IPS DF 6.9 (cell line): Measurements from ENCODE around the gene NFATC3.

ENCODE experiments used
- DNase-seq: peaks from one replicate; pipeline ENCODE4 v3.0.0-alpha.2; 2013; ENCODE audit warnings: low read depth, low spot score
- H3K27ac ChIP-seq: one replicate; pipeline ENCODE4 v1.5.1; 2013; ENCODE audit warnings: low read length, control low read depth
- H3K27me3 ChIP-seq: 2 replicates; pipeline ENCODE4 v1.6.1; 2013; ENCODE audit warnings: mild to moderate bottlenecking, low read length; ENCODE audit not compliant: control insufficient read depth, insufficient read depth
- H3K36me3 ChIP-seq: 2 replicates; pipeline ENCODE4 v1.6.1; 2013; ENCODE audit warnings: low read length; ENCODE audit not compliant: control insufficient read depth, insufficient read depth
- H3K4me1 ChIP-seq: 2 replicates; pipeline ENCODE4 v1.6.1; 2013; ENCODE audit warnings: low read length; ENCODE audit not compliant: control insufficient read depth, insufficient read depth
- H3K4me3 ChIP-seq: 2 replicates; pipeline ENCODE4 v1.5.1; 2013; ENCODE audit warnings: mild to moderate bottlenecking, low read length
- H3K9me3 ChIP-seq: 2 replicates; pipeline ENCODE4 v1.6.1; 2013; ENCODE audit warnings: low read length, inconsistent platforms; ENCODE audit not compliant: control insufficient read depth, insufficient read depth
- WGBS: extraction: QIAGEN DNeasy Blood & Tissue Kit; methylation state at CpG from one replicate; pipeline ENCODE4 v1.1.7; 2013; ENCODE audit warnings: mixed read lengths, missing lambda C conversion rate; ENCODE audit not compliant: insufficient read length, insufficient coverage; 5-methylcytosine and 5-hydroxymethylcytosine counted together

Gene NFATC3

DNA sequence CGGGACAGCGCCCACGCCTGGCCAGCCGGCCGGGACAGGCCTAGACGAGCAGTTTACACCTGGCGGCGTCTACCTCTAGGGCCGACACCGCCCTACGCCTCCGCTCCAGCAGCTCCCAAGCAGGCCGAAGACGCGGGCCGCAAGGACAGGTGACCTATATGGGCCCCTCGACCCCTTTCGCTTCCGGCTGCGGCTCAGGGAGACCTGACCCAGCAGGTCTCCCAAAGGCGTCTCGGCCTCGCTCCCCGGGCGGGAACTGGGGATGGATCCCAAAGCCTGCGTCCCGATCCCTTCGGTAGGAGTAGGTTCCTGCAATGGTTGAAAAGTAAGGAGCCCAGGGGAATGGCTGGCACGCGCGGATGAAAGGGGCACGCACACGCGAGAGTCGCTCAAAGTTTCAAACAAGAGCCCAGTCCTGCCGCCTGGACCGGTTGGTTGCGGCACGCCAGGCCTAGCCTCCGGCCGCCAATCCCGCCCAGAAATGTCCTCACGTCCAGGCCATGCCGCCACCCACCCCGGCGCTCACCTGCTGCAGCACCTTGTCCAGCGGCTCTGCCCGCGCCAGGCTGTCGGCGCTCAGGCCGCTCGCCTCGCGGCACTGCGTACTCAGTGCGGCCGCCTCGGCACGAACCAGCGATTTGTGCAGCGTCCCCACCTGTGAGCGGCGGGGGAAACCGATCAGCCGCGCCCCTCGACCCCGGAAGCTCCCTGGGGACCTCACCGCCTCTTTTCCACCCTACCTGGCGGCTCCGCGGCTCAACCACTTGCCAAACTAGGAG lies 150.1 kb downstream of the NFATC3 start:
- no peak for DNase-seq
- H3K4me1 ChIP-seq = peaks cover 6% of the 10 kb centered on the region
- no peak overlapping the region for H3K27ac ChIP-seq
- H3K9me3 ChIP-seq = no peaks in the 10 kb centered on the region
- H3K4me3 ChIP-seq = peak overlapping the region; percentile 77
- WGBS = no CpG with 5 or more reads among the region's 73 CpGs
- peaks cover 26% of the 10 kb centered on the region for H3K36me3 ChIP-seq
- H3K27me3 ChIP-seq = no peaks in the 10 kb centered on the region

DNA sequence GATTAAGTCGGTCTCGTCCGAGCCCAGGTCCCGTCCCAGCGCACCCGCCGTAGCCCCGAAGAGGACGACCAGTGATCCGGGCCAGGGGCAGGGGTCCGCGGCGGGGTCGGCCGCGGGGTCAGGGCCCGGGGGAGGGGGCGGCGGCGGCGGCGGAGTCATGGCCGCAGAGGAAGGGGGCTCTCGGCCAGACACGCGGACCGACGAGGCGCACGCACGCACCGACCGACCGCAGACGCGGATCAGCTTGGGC lies 150.6 kb downstream of the NFATC3 start, which contains the start of gene ESRP2:
Gene ESRP2, minus strand, starts transcription at position 241 of the 250 bp plus-strand sequence. Its CDS starts 82 bp downstream, at position 159.
- DNase-seq = no peak
- H3K27ac ChIP-seq = peak within 1 kb of the TSS; percentile 7
- no CpG with 5 or more reads among the region's 36 CpGs for WGBS

DNA sequence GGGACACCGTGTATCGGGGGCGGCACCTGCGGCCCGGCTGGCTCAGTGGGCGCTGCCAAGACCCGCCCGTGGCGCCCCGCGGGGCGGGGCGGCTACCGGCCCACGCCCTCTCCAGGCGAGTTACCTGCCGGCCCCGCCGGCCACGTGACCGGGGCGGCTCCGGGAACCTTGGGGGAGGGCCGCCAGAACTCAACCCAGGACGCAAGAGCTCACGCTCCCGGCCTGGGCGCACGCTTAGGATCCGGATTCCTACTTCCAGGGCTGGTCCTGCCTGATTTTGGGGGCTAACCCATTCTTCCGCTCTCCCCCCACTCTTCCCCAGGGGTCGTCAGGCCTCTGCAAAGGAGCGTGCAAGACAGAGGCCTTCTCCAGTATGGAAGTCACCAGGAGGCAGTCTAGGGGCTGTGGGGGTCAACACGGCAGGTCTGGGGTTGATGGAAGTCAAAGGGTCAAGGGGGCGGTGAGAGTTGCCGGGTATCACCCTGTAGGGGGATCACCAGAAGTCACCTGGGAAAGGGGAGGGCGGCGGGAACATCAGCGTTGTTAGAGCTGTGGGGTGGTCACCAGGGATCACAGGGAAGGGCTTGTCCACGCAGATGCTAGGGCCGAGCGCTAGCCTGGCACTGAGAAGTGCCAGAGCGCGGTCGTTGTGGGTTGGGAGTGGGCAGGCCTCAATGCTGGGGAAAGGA lies 151.1 kb downstream of the NFATC3 start:
- DNase-seq = no peak
- Histone ChIP-seq H3K4me1 (peaks cover 6% of the 10 kb centered on the region), H3K27me3 (no peaks in the 10 kb centered on the region), H3K9me3 (no peaks in the 10 kb centered on the region), H3K36me3 (peaks cover 16% of the 10 kb centered on the region), H3K4me3 (peak overlapping the region; percentile 77), H3K27ac (peak overlapping the region; percentile 7)
- WGBS = no CpG with 5 or more reads among the region's 45 CpGs

More for the DNA sequence above, 150.6 kb downstream of the NFATC3 start, which contains the start of gene ESRP2:
- no peaks in the 10 kb centered on the region for H3K27me3 ChIP-seq
- peak within 1 kb of the TSS; percentile 77 for H3K4me3 ChIP-seq
- H3K36me3 ChIP-seq = peaks cover 21% of the 10 kb centered on the region
- H3K4me1 ChIP-seq = peaks cover 6% of the 10 kb centered on the region
- H3K9me3 ChIP-seq = no peaks in the 10 kb centered on the region

DNA sequence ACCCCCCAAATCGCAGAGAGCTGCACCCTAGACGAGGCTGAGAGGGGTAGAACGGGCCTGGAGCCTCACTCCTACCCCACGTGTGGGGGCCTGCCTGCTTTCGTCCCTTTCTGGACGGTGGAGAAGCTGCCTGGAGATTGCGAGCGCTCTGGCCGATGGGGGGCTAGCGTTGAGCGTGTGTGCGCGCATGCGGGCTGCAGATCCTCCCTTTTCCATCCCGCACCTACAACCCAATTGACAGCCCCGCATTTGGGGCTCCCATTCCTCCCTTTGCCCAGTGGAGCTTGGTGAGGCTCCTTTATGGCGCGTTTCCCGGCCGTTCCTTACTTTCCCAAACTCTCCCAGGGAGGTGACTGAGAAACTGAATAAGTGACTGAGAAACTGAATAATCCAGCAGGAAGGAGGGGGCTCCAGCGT lies 151.7 kb downstream of the NFATC3 start:
- WGBS = no CpG with 5 or more reads among the region's 21 CpGs
- Histone ChIP-seq H3K4me1 (peaks cover 6% of the 10 kb centered on the region), H3K4me3 (peak overlapping the region; percentile 77), H3K9me3 (no peaks in the 10 kb centered on the region), H3K36me3 (peaks cover 10% of the 10 kb centered on the region), H3K27me3 (no peaks in the 10 kb centered on the region), H3K27ac (peak overlapping the region; percentile 7)
- no peak for DNase-seq

DNA sequence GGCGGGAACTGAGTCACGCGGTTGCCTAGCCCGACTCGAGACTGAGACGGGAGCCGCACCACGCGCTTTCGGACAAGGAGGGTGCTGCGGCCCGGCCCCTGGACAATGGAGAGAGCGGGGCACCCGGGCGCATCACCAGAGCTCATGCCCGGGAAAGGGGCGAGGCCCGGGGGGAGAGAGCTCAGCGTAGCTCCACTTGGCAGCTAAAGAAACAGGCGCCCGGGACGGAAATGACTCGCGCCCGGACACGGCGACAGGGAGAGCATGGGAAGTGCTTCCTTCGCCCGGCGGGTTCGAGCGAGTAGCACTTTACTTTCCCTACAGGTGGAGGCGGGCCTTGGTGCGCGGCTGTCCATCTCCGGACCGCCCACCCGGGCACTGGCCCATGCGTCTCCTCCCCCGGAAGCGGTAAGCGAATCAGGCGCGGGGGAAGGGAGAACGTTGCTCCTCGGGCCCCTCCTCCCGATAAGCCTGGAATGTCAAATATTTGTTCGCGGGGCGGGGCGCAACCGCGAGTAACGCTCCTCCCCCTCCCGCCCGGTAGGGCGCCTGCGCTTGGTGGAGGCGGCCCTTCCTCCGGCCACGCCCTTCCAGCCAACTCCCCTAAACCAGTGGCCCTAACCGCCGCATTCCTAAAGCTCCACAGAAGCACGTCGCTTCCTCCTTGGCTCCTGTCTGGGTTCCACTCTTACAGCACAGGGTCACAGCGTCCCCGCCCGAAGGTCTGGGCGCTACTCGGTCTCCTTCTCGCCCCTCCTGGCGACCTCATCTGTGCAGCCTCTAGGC lies 152.3 kb downstream of the NFATC3 start:
- Histone ChIP-seq H3K4me3 (peak overlapping the region; percentile 77; the same call in 1 of the 2 replicates), H3K9me3 (no peaks in the 10 kb centered on the region), H3K36me3 (peaks cover 5% of the 10 kb centered on the region), H3K27ac (peak overlapping the region; percentile 7), H3K4me1 (peaks cover 6% of the 10 kb centered on the region), H3K27me3 (no peaks in the 10 kb centered on the region)
- no peak for DNase-seq
- WGBS = no CpG with 5 or more reads among the region's 72 CpGs

DNA sequence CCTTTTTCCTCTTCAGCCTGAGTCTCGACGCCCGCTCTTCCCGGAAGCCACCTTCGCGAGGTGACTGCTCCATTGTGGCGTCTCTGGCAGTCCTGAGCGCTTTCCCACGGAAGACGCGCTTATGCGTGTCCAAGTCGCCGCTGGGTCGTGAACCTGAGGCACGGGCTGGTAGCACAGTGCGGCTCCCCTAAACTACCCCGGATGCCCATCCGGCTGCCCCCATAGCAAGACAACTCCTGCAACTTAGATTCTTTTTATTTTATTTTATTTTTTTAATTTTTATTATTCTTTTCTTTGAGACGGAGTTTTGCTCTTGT lies 152.8 kb downstream of the NFATC3 start:
- WGBS = no CpG with 5 or more reads among the region's 20 CpGs
- H3K4me3 ChIP-seq = peak overlapping the region; percentile 24; the same call in 1 of the 2 replicates
- H3K9me3 ChIP-seq = no peaks in the 10 kb centered on the region
- DNase-seq = no peak
- H3K36me3 ChIP-seq = 0 out of 2 replicates have a peak, but pooled peaks cover 4% of the 10 kb centered on the region
- H3K27me3 ChIP-seq = no peaks in the 10 kb centered on the region
- H3K27ac ChIP-seq = no peak overlapping the region
- H3K4me1 ChIP-seq = peaks cover 6% of the 10 kb centered on the region

DNA sequence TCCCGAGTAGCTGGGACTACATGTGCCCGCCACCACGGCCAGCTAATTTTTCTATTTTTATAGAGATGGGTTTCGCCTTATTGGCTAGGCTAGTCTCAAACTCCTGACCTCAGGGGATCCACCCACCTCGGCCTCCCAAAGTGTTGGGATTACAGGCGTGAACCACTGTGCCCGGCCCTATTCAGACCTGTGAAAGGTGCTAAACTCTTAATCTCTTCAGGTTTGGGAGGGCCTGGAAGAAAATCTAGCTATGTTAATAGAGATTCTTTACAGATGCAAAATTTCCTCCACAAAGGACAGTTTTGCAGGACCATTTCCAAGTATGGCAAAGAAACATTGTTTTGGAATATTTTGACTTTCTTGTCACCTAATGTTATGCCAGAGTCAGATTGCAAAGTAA lies 156.9 kb downstream of the NFATC3 start:
- no peak for DNase-seq
- Histone ChIP-seq H3K4me3 (no peak overlapping the region), H3K4me1 (no peaks in the 10 kb centered on the region), H3K27ac (no peak overlapping the region), H3K9me3 (no peaks in the 10 kb centered on the region), H3K27me3 (no peaks in the 10 kb centered on the region), H3K36me3 (no peaks in the 10 kb centered on the region)
- no CpG with 5 or more reads among the region's 7 CpGs for WGBS

DNA sequence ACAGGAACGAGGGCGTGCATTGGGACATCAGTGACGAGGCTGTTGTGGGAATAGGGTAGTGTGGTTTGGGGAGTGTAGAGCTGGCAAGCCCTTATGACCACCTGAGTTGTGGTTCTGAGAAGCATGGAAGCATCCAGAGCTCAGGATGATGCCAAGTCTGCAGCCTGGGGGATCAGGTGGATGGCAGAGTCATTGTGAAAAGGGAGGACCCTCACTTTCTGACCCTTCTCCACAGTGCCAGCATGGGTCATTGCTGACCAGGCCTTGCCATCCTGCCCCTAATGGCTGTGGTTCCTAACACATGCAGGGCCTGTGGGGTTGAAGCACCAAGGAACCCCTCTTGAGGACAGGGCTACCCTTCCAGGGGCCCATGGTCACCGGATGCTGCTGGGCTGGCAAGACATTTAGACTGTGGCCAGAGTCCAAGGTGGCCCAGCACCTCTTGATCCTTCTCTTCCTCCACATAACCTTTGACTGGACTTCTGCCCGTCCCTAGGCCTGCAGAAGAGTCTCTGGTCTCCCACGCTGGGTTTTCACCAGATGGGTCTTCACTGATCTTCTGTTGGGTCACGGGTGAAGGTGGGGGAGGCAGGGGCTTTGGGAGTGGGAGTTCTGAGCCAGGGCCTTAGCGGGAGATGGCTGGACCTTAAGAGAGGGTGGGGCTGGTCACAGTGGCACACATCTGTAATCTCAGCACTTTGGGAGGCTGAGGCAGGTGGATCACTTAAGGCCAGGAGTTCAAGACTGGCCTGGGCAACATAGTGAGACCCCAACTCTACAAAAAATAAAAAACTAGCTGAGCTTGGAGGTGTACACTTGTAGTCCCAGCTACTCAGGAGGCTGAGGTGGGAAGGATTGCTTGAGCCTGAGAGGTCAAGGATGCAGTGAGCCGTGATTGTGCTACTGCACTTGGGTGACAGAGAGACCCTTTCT lies 158.0 kb downstream of the NFATC3 start:
- Histone ChIP-seq H3K27me3 (no peaks in the 10 kb centered on the region), H3K27ac (no peak overlapping the region), H3K4me1 (no peaks in the 10 kb centered on the region), H3K4me3 (no peak overlapping the region), H3K9me3 (no peaks in the 10 kb centered on the region), H3K36me3 (no peaks in the 10 kb centered on the region)
- DNase-seq = no peak
- no CpG with 5 or more reads among the region's 9 CpGs for WGBS

DNA sequence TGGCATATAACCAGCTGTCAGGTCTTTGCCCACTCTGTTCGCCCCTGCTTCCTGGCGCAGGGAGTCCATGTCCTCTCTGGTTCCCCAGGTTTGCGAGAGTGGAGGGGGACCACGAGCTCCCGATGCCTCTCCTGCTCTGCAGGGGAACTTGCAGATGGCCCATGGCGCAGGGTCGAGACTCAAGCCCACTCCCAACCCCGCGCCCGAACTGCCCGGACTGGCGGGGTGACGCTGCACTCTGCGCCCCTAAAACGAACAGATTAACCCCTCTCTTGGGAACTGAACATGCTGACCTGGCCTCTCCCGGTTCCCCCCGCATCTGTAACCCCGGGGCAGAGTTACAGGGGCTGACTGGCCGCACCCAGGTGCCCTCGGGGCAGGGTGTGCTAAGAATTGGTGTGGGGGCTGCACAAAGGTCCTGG lies 159.3 kb downstream of the NFATC3 start:
- WGBS = no CpG with 5 or more reads among the region's 20 CpGs
- H3K27me3 ChIP-seq = no peaks in the 10 kb centered on the region
- no peak for DNase-seq
- H3K36me3 ChIP-seq = no peaks in the 10 kb centered on the region
- H3K4me3 ChIP-seq = peak overlapping the region; percentile 83
- no peaks in the 10 kb centered on the region for H3K4me1 ChIP-seq
- H3K9me3 ChIP-seq = no peaks in the 10 kb centered on the region
- no peak overlapping the region for H3K27ac ChIP-seq
